GM12878 (cell line): ENCODE results near the gene GALP. TPM values are rescaled to one million over a fixed set of nuclear protein-coding genes. Genes with fewer than 3 reads are reported as not detected.
"Not testable (repeated sequence)": the region's sequence is repeated elsewhere in the genome, so short reads cannot be mapped to it uniquely, and the experiment has no call there.

Experiments used
- ATAC-seq: fragments of 200-7000 bp; cut with Tn5 transposase; 3 replicates; pipeline ENCODE4 v1.9.1; 2020; ENCODE audit warnings: mild to moderate bottlenecking, moderate library complexity
- BruUV-seq: library from RNA; stranded (reverse); fragments of 400-500 nt; replicated peaks from 2 replicates; lab custom pipeline; 2021; lab: Mats Ljungman, UMichigan
- CTCF ChIA-PET: fragments of 300-600 bp; sonication (Branson Sonifier 250); formaldehyde crosslinking; extraction: SDS; loops from one replicate; lab custom pipeline; 2021; ENCODE audit warnings: inconsistent platforms; lab: Yijun Ruan, JAX
- POLR2A ChIA-PET: fragments of 350-600 bp; formaldehyde crosslinking; extraction: SDS; loops from one replicate; lab custom pipeline; 2021; ENCODE audit warnings: inconsistent platforms; lab: Charles Lee
- RAD21 ChIA-PET: fragments of 300-600 bp; sonication (Branson Sonifier 250); formaldehyde crosslinking; loops from one replicate; lab custom pipeline; 2023; ENCODE audit warnings: antibody characterized with exemption; ENCODE audit not compliant: unreplicated experiment; lab: Charles Lee
- SMC1A ChIA-PET: fragments of 300-600 bp; sonication (Branson Sonifier 250); formaldehyde crosslinking; loops from one replicate; lab custom pipeline; 2023; ENCODE audit not compliant: unreplicated experiment, uncharacterized antibody; lab: Charles Lee
- DNase-seq: peaks from one replicate; pipeline ENCODE4 v3.0.0-alpha.2; 2011; ENCODE audit warnings: low read depth, low spot score
- FAIRE-seq: peaks from 3 replicates; lab custom pipeline; 2011; peaks lifted over from hg19 to GRCh38; lab: Jason Lieb, UNC
- H2AFZ ChIP-seq: 2 replicates; pipeline ENCODE4 v1.6.0; 2011; ENCODE audit warnings: low read depth, low read length, control low read depth; ENCODE audit not compliant: control insufficient read depth
- H3K27ac ChIP-seq: 2 replicates; pipeline ENCODE4 v1.5.1; 2011; ENCODE audit warnings: control low read depth; ENCODE audit not compliant: control insufficient read depth, insufficient read depth
- H3K27me3 ChIP-seq, 2 experiments: replicated peaks in 1 of 2; 2 replicates each; pipeline versions ENCODE4 v1.6.0 to v1.6.1; 2011; ENCODE audit warnings: low read length in 1 of 2; ENCODE audit not compliant: control insufficient read depth in 2 of 2, insufficient read depth in 2 of 2
- H3K36me3 ChIP-seq, 2 experiments: 2 replicates each; pipeline ENCODE4 v1.5.1; 2011; ENCODE audit warnings: low read length in 1 of 2; ENCODE audit not compliant: control insufficient read depth in 2 of 2, insufficient read depth in 2 of 2
- H3K4me1 ChIP-seq: 2 replicates; pipeline ENCODE4 v1.6.1; 2011; ENCODE audit warnings: mild to moderate bottlenecking, low read length, moderate library complexity, mixed read lengths; ENCODE audit not compliant: control insufficient read depth, insufficient read depth
- H3K4me2 ChIP-seq: 2 replicates; pipeline ENCODE4 v1.6.0; 2011; ENCODE audit warnings: control low read depth; ENCODE audit not compliant: control insufficient read depth, insufficient read depth
- H3K4me3 ChIP-seq: fragments of 200-600 bp; sonication (generic); 2 replicates; pipeline ENCODE4 v1.5.1; 2016
- H3K79me2 ChIP-seq: 2 replicates; pipeline ENCODE4 v1.6.0; 2011; ENCODE audit warnings: low read length; ENCODE audit not compliant: control insufficient read depth, insufficient read depth
- H3K9ac ChIP-seq: 2 replicates; pipeline ENCODE4 v1.8.0; 2011; ENCODE audit warnings: low read length, control low read depth, mixed read lengths; ENCODE audit not compliant: control insufficient read depth, insufficient read depth
- H3K9me3 ChIP-seq: replicated peaks from 3 replicates; pipeline ENCODE4 v1.5.1; 2011; ENCODE audit warnings: mild to moderate bottlenecking, low read length; ENCODE audit not compliant: control insufficient read depth, insufficient read depth
- H4K20me1 ChIP-seq: 2 replicates; pipeline ENCODE4 v1.6.0; 2011; ENCODE audit not compliant: control insufficient read depth, insufficient read depth
- ASH2L ChIP-seq: fragments of 300-600, 200-600 bp; sonication (generic); IDR thresholded peaks from 2 replicates; pipeline ENCODE4 v1.6.1; 2017; ENCODE audit warnings: low read depth, mild to moderate bottlenecking, borderline replicate concordance
- GATAD2B ChIP-seq: fragments of 450-650 bp; conservative IDR thresholded peaks from 2 replicates; pipeline ENCODE4 v1.6.1; 2017; ENCODE audit warnings: low read depth, mild to moderate bottlenecking, moderate library complexity
- HDAC6 ChIP-seq: fragments of 200-600 bp; sonication (generic); IDR thresholded peaks from one replicate; pipeline ENCODE4 v1.8.0; 2017; ENCODE audit warnings: antibody characterized with exemption; ENCODE audit not compliant: unreplicated experiment
- KLF5 ChIP-seq: fragments of 450-650 bp; IDR thresholded peaks from 2 replicates; pipeline ENCODE4 v1.6.1; 2014; ENCODE audit warnings: mild to moderate bottlenecking; ENCODE audit not compliant: partially characterized antibody
- MEF2A ChIP-seq: IDR thresholded peaks from 2 replicates; pipeline ENCODE4 v1.6.1; 2011; ENCODE audit warnings: low read depth, mild to moderate bottlenecking, low read length, moderate library complexity; ENCODE audit not compliant: insufficient read depth
- NFIC ChIP-seq: IDR thresholded peaks from 2 replicates; pipeline ENCODE4 v1.6.1; 2012; ENCODE audit warnings: low read depth, mild to moderate bottlenecking, inconsistent platforms, low read length, moderate library complexity
- POLR2A ChIP-seq: IDR thresholded peaks from 2 replicates; pipeline ENCODE4 v1.6.1; 2011; ENCODE audit warnings: low read depth, mild to moderate bottlenecking, low read length
- RAD21 ChIP-seq: IDR thresholded peaks from 2 replicates; pipeline ENCODE4 v1.6.1; 2011; ENCODE audit warnings: mild to moderate bottlenecking, low read depth, low read length, moderate library complexity; ENCODE audit not compliant: insufficient read depth
- RB1 ChIP-seq: fragments of 450-650 bp; formaldehyde crosslinking; IDR thresholded peaks from 2 replicates; pipeline ENCODE4 v1.6.1; 2017; ENCODE audit warnings: mild to moderate bottlenecking, borderline replicate concordance
- REST ChIP-seq: IDR thresholded peaks from 2 replicates; pipeline ENCODE4 v1.6.1; 2012; ENCODE audit warnings: mild to moderate bottlenecking, low read depth, low read length
- SMARCA5 ChIP-seq: fragments of 450-650 bp; IDR thresholded peaks from 2 replicates; pipeline ENCODE4 v1.6.1; 2017; ENCODE audit warnings: mild to moderate bottlenecking
- SP1 ChIP-seq: IDR thresholded peaks from one replicate; pipeline ENCODE4 v1.6.1; 2011; ENCODE audit warnings: low read depth, low read length
- TAF1 ChIP-seq: IDR thresholded peaks from 2 replicates; pipeline ENCODE4 v1.6.1; 2011; ENCODE audit warnings: mild to moderate bottlenecking, low read depth, low read length, borderline replicate concordance
- ZZZ3 ChIP-seq: IDR thresholded peaks from 2 replicates; pipeline ENCODE4 v1.6.1; 2011; ENCODE audit warnings: low read depth; ENCODE audit not compliant: control insufficient read depth, insufficient read length
- WGBS: methylation state at CpG from one replicate; pipeline ENCODE4 v1.1.6; 2016; ENCODE audit warnings: low lambda C conversion rate; ENCODE audit not compliant: insufficient replicate concordance, insufficient coverage; ENCODE audit errors: missing lambda C conversion rate; 5-methylcytosine and 5-hydroxymethylcytosine counted together
- in situ Hi-C: fragments of 300-500 bp; cut with MboI; formaldehyde crosslinking; loops from 9 replicates; pipeline ENCODE4 v1.14.3; 2018; ENCODE audit warnings: mixed read lengths
- intact Hi-C: fragments of 100-400 bp; cut with micrococcal nuclease; formaldehyde crosslinking; loops from one replicate; pipeline ENCODE4 v1.14.2; 2022; ENCODE audit not compliant: unreplicated experiment
- polyA plus RNA-seq, 11 experiments: library from polyadenylated mRNA; depleted of rRNA in 4 of 11; unstranded in 6 of 11; stranded (reverse) in 5 of 11; fragments of >200 nt; fragmentation: Nextera tagmentation in 4 of 11; fragmentation: Illumina TruSeq in 1 of 11; extraction: Ambion mirVana in 4 of 11; extraction: Trizol in 1 of 11; gene quantifications; 1 replicate in 1 of 11; 2 replicates in 10 of 11; pipeline versions ENCODE4 v1.2.1 to v1.2.3, GENCODE V29; 2011 to 2016; ENCODE audit warnings: inconsistent platforms in 2 of 11, missing spikeins in 2 of 11, low read depth in 1 of 11
- total RNA-seq, 4 experiments: library from RNA; depleted of rRNA in 3 of 4; stranded (reverse); fragments of >200 nt in 3 of 4; fragmentation: Illumina TruSeq in 1 of 4; extraction: Trizol in 1 of 4; gene quantifications; 2 replicates each; pipeline versions ENCODE4 v1.2.1 to v1.2.3, GENCODE V29; 2013 to 2021

GALP gene
- total and polyA plus RNA-seq, 10 of the 15 experiments (the other 5 are each of a cell fraction or from before 2014, with no cell fraction given) = not detected

GRCh38 chr19:56201973-56202372 is 26.2 kb downstream of the GALP start, which contains the start of gene ZSCAN5C:
TSS of gene ZSCAN5C (plus strand) at chr19:56202273. CDS start at chr19:56205914, 3,641 bp downstream.
- Histone ChIP-seq H3K9ac (no peak within 1 kb of the TSS), H3K79me2 (no peaks in the 10 kb centered on the region), H4K20me1 (no peaks in the 10 kb centered on the region), H3K9me3 (no peaks in the 10 kb centered on the region), H3K36me3 (no peaks in the 10 kb centered on the region), H3K4me1 (no peaks in the 10 kb centered on the region), H3K4me3 (no peak within 1 kb of the TSS), H2AFZ (no peak within 1 kb of the TSS), H3K4me2 (no peak within 1 kb of the TSS), H3K27me3 (no peaks in the 10 kb centered on the region), H3K27ac (no peak within 1 kb of the TSS)
- 2% methylated on average over 3 of the region's 3 CpGs for WGBS
- no peak for DNase-seq
- TF ChIP-seq MEF2A = no peak
- no peak for TF ChIP-seq RAD21
- no peak for TF ChIP-seq NFIC
- TF ChIP-seq POLR2A = no peak
- TF ChIP-seq GATAD2B = no peak
- TF ChIP-seq REST = no peak
- no peak for TF ChIP-seq HDAC6
- TF ChIP-seq ASH2L = no peak
- no peak for TF ChIP-seq RB1
- TF ChIP-seq TAF1 = no peak
- TF ChIP-seq ZZZ3 = no peak
- no peak for TF ChIP-seq SP1
- TF ChIP-seq SMARCA5 = no peak
- no peak for TF ChIP-seq KLF5
- in situ Hi-C loops (no loop called here), intact Hi-C loops (no loop called here)
- ChIA-PET RAD21 (no interaction called here), SMC1A (no interaction called here), CTCF (no interaction called here), POLR2A (no interaction called here)
- ATAC-seq = no peak
- no peak for FAIRE-seq
- BruUV-seq = no TSS peak

GRCh38 chr19:56207581-56207980 is 31.8 kb downstream of the GALP start:
- H3K9ac ChIP-seq, BruUV-seq, in situ Hi-C loops, CTCF ChIA-PET, ATAC-seq, H3K36me3 ChIP-seq, SMC1A ChIA-PET, H3K4me2 ChIP-seq, H3K4me1 ChIP-seq, H3K79me2 ChIP-seq, H4K20me1 ChIP-seq, RAD21 ChIA-PET, H3K27me3 ChIP-seq, H3K4me3 ChIP-seq, FAIRE-seq, H2AFZ ChIP-seq, H3K9me3 ChIP-seq, POLR2A ChIA-PET, DNase-seq, intact Hi-C loops, H3K27ac ChIP-seq: not testable (repeated sequence)
- 44% methylated on average over 5 of the region's 5 CpGs for WGBS
